ENCODE results near the gene CACTIN. TPM values are rescaled to one million over a fixed set of nuclear protein-coding genes. Genes with fewer than 3 reads are reported as not detected.

The CACTIN gene
- total RNA-seq, 4 donors from 2014 or later, result 10.9 to 29.0 (median 16.8) TPM

- no peak for TF ChIP-seq CTCF (IDR thresholded peaks at IDR 0.05; ENCODE audit: low read depth)
Observed at GRCh38 chr19:3658870-3659745, 32.5 kb upstream of the CACTIN start.

- TF ChIP-seq CTCF (IDR thresholded peaks at IDR 0.05; ENCODE audit: low read depth), result no peak
Observed at GRCh38 chr19:3658004-3658869, 31.6 kb upstream of the CACTIN start.

DNA sequence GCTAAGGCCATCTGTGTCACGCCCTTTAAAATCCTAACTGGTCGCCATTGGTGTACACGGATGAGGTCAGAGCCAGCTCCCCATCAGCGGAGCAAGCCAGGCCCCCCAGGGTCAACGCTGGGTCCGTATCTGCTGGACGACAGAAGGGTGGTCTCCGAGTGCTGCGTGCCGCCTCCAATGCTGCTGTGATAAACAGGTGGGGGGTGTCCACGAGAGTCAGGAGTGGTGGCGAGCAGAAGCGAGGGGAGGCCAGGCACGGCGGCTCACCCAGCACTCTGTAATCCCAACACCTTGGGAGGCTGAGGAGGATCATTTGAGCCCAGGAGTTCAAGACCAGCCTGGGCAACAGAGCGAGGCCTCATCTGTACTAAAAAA lies 30.8 kb upstream of the CACTIN start:
- TF ChIP-seq CTCF (IDR thresholded peaks at IDR 0.05; ENCODE audit: low read depth), result no peak

- no peak for TF ChIP-seq CTCF (IDR thresholded peaks at IDR 0.05; ENCODE audit: low read depth)
Observed at GRCh38 chr19:3656747-3657394, 30.3 kb upstream of the CACTIN start.

DNA sequence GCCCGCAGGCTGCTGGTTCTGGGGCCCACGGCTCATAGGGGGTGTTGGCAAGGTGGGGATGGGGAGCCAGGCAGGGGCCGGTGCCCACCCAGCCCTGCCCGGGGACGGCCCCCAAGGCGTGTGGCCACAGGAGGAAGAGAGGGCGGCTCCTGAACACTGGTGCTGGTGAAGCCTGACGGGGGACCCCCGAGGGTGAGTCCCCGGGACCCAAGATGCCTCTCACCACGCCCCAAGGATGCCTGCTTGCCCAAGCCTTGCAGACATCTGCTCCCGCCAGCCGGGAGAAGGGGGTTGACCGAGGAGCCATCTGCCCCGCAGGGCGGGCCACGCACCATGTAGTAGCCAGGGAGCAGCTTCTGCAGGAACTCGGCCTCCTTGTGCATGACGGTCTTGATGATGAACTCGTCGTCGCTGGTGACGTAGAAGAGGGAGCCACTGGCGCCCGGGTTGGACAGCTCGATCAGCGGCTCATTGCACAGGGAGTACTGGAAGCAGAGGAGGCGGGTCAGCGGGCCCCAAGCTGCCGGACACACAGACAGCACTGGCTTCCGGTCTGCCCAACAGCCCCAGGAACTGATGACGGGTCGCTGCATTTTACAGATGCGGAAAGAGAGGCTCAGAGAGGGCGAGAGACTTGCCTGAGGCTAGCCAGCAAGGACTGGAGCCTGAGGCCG lies 29.6 kb upstream of the CACTIN start:
- no peak for TF ChIP-seq CTCF (IDR thresholded peaks at IDR 0.05; ENCODE audit: low read depth)

GRCh38 chr19:3655402-3656072 lies 28.9 kb upstream of the CACTIN start:
- TF ChIP-seq CTCF (IDR thresholded peaks at IDR 0.05; ENCODE audit: low read depth), result no peak

Measured in subcutaneous adipose tissue (tissue), 4 donors.